CD14-positive monocyte (primary cell): ENCODE results near the gene ADGRG1. TPM values are rescaled to one million over a fixed set of nuclear protein-coding genes. Genes with fewer than 3 reads are reported as not detected.

ENCODE experiments used
- DNase-seq, 3 donors: peaks; one replicate each; pipeline ENCODE4 v3.0.0-alpha.2; 2011 to 2022
- H2AFZ ChIP-seq: 2 replicates; pipeline ENCODE4 v1.6.0; 2012; ENCODE audit warnings: mild to moderate bottlenecking, low read depth, low read length, inconsistent platforms; ENCODE audit not compliant: insufficient read depth, poor library complexity, severe bottlenecking
- H3K27ac ChIP-seq, 2 donors: 1 replicate in 1 of 2; 2 replicates in 1 of 2; pipeline ENCODE4 v1.5.1; 2012 to 2013; ENCODE audit warnings: low read length in 2 of 2, control low read depth in 1 of 2, inconsistent platforms in 1 of 2, low read depth in 1 of 2, mild to moderate bottlenecking in 1 of 2
- H3K27me3 ChIP-seq, 2 donors: one replicate each; pipeline versions ENCODE4 v1.6.0 to v1.6.1; 2011 to 2013; ENCODE audit warnings: low read length in 2 of 2; ENCODE audit not compliant: control insufficient read depth in 2 of 2, insufficient read depth in 2 of 2
- H3K36me3 ChIP-seq, 2 donors: replicated peaks in 1 of 2; 1 replicate in 1 of 2; 2 replicates in 1 of 2; pipeline versions ENCODE4 v1.5.1 to v1.6.1; 2012 to 2013; ENCODE audit warnings: low read length in 2 of 2, control low read depth in 1 of 2, inconsistent platforms in 1 of 2, mild to moderate bottlenecking in 1 of 2; ENCODE audit not compliant: insufficient read depth in 2 of 2, control insufficient read depth in 1 of 2
- H3K4me1 ChIP-seq, 2 donors: 1 replicate in 1 of 2; 2 replicates in 1 of 2; pipeline versions ENCODE4 v1.5.1 to v1.6.1; 2012 to 2013; ENCODE audit warnings: low read length in 2 of 2, control low read depth in 1 of 2, inconsistent platforms in 1 of 2, mild to moderate bottlenecking in 1 of 2, moderate library complexity in 1 of 2; ENCODE audit not compliant: insufficient read depth in 2 of 2, control insufficient read depth in 1 of 2
- H3K4me2 ChIP-seq: replicated peaks from 2 replicates; pipeline ENCODE3; 2012; ENCODE audit warnings: low read length, moderate library complexity, mild to moderate bottlenecking; ENCODE audit not compliant: poor library complexity, severe bottlenecking; ENCODE audit errors: extremely low read depth
- H3K4me3 ChIP-seq, 3 experiments: fragments of 200-600 bp in 1 of 3; sonication (generic) in 1 of 3; replicated peaks in 1 of 3; 1 replicate in 2 of 3; 2 replicates in 1 of 3; pipeline ENCODE4 v1.5.1; 2011 to 2013; ENCODE audit warnings: low read length in 3 of 3, mild to moderate bottlenecking in 3 of 3, control low read depth in 2 of 3, low read depth in 2 of 3, inconsistent platforms in 1 of 3, moderate library complexity in 1 of 3
- H3K79me2 ChIP-seq: 2 replicates; pipeline ENCODE4 v1.6.0; 2012; ENCODE audit warnings: mild to moderate bottlenecking, control low read depth, inconsistent platforms, low read length, moderate library complexity; ENCODE audit not compliant: insufficient read depth
- H3K9ac ChIP-seq: 2 replicates; pipeline ENCODE4 v1.6.0; 2017; ENCODE audit warnings: low read length, mild to moderate bottlenecking; ENCODE audit not compliant: insufficient read depth, poor library complexity, severe bottlenecking
- H3K9me3 ChIP-seq, 2 donors: replicated peaks in 1 of 2; 1 replicate in 1 of 2; 2 replicates in 1 of 2; pipeline versions ENCODE4 v1.5.1 to v1.6.1; 2012 to 2013; ENCODE audit warnings: low read length in 2 of 2, control low read depth in 1 of 2; ENCODE audit not compliant: control insufficient read depth in 1 of 2, insufficient read depth in 1 of 2
- H4K20me1 ChIP-seq: 2 replicates; pipeline ENCODE4 v1.6.0; 2012; ENCODE audit warnings: mild to moderate bottlenecking, low read length, control low read depth, moderate library complexity; ENCODE audit not compliant: insufficient read depth
- H3K27ac Mint-ChIP-seq, 7 donors: one replicate each; pipeline ENCODE4 v1.8.0; 2020; ENCODE audit warnings: mild to moderate bottlenecking in 7 of 7, mixed read lengths in 7 of 7, moderate library complexity in 6 of 7, inconsistent platforms in 2 of 7
- H3K27me3 Mint-ChIP-seq, 3 donors: one replicate each; pipeline ENCODE4 v1.8.0; 2021 to 2022; ENCODE audit warnings: low read depth in 3 of 3, mild to moderate bottlenecking in 3 of 3, mixed read lengths in 3 of 3, moderate library complexity in 3 of 3, inconsistent platforms in 1 of 3
- H3K36me3 Mint-ChIP-seq, 2 donors: one replicate each; pipeline ENCODE4 v1.8.0; 2020; ENCODE audit warnings: mixed read lengths in 2 of 2, inconsistent platforms in 1 of 2, mild to moderate bottlenecking in 1 of 2
- H3K4me1 Mint-ChIP-seq: one replicate; pipeline ENCODE4 v1.8.0; 2020; ENCODE audit warnings: mild to moderate bottlenecking, mixed read lengths
- H3K4me3 Mint-ChIP-seq, 2 donors: one replicate each; pipeline ENCODE4 v1.8.0; 2020; ENCODE audit warnings: mild to moderate bottlenecking in 2 of 2, mixed read lengths in 2 of 2, moderate library complexity in 1 of 2
- H3K9me3 Mint-ChIP-seq, 7 donors: one replicate each; pipeline ENCODE4 v1.8.0; 2020 to 2022; ENCODE audit warnings: mixed read lengths in 7 of 7, mild to moderate bottlenecking in 6 of 7, moderate library complexity in 6 of 7, inconsistent platforms in 2 of 7
- CTCF ChIP-seq: fragments of 200-600 bp; IDR thresholded peaks from one replicate; pipeline ENCODE4 v1.8.0; 2022; ENCODE audit warnings: antibody characterized with exemption, mild to moderate bottlenecking
- WGBS: methylation state at CpG from one replicate; pipeline ENCODE4 v1.1.5; 2013; ENCODE audit warnings: missing lambda C conversion rate; ENCODE audit not compliant: insufficient coverage; 5-methylcytosine and 5-hydroxymethylcytosine counted together
- intact Hi-C, 2 donors: fragments of 100-400 bp; cut with micrococcal nuclease; formaldehyde crosslinking; loops; one replicate each; pipeline versions ENCODE4 v1.15.0 to v1.15.1; 2023
- polyA plus RNA-seq, 3 donors: library from polyadenylated mRNA; depleted of rRNA in 1 of 3; unstranded in 2 of 3; stranded (reverse) in 1 of 3; fragments of 300-500 nt in 2 of 3; fragments of >200 nt in 1 of 3; fragmentation: Illumina TruSeq in 2 of 3; gene quantifications; 1 replicate in 2 of 3; 2 replicates in 1 of 3; pipeline ENCODE4 v1.2.3, GENCODE V29; 2012 to 2021

Gene ADGRG1
- polyA plus RNA-seq, 3 donors: 0.07 to 0.39 (median 0.08) TPM

- H4K20me1 ChIP-seq: no peaks in the 10 kb centered on the region
- no peak overlapping the region for H3K4me2 ChIP-seq
- H3K27me3 Mint-ChIP-seq: peaks cover under 1 to 4% (median 3%) of the 10 kb centered on the region in 3 donors
- H3K9me3 ChIP-seq: no peaks in the 10 kb centered on the region
- no peaks in the 10 kb centered on the region for H3K36me3 ChIP-seq
- H2AFZ ChIP-seq: no peak overlapping the region
- H3K27ac ChIP-seq: no peak overlapping the region
- peaks cover 4 to 6% of the 10 kb centered on the region in 2 donors for H3K36me3 Mint-ChIP-seq
- H3K4me1 ChIP-seq: peaks cover 25 to 27% of the 10 kb centered on the region in 2 donors
- H3K27me3 ChIP-seq: no peaks in the 10 kb centered on the region
- no peak overlapping the region for H3K4me3 ChIP-seq
- peaks cover 0 to 2% (median 0%) of the 10 kb centered on the region in 7 donors for H3K9me3 Mint-ChIP-seq
- no peak overlapping the region for H3K4me3 Mint-ChIP-seq
- no peaks in the 10 kb centered on the region for H3K79me2 ChIP-seq
- no peak for DNase-seq
- WGBS: 85% methylated on average over 12 of the region's 15 CpGs
- H3K27ac Mint-ChIP-seq: peak overlapping the region in 6 of 7 donors; percentile 38 to 90 (median 70)
- intact Hi-C loops: loop anchor here in 1 of 2 donors (5.0 kb wide), 2 partner anchors 33 to 58 kb away; no protein-coding TSS in a partner anchor
- H3K9ac ChIP-seq: no peak overlapping the region
- TF ChIP-seq CTCF: no peak
- peaks cover 38% of the 10 kb centered on the region for H3K4me1 Mint-ChIP-seq
Measured at GRCh38 chr16:57663917-57664661, 35.7 kb downstream of the ADGRG1 start.

GRCh38 chr16:57664662-57665025, 36.2 kb downstream of the ADGRG1 start:
- peak overlapping the region in 4 of 7 donors; percentile 6 to 90 (median 80) for H3K27ac Mint-ChIP-seq
- no peak overlapping the region for H3K4me2 ChIP-seq
- no peak overlapping the region for H3K4me3 ChIP-seq
- H3K4me3 Mint-ChIP-seq: no peak overlapping the region
- H3K27me3 ChIP-seq: no peaks in the 10 kb centered on the region
- DNase-seq: no peak
- no peak for TF ChIP-seq CTCF
- H3K27ac ChIP-seq: no peak overlapping the region
- H3K79me2 ChIP-seq: no peaks in the 10 kb centered on the region
- intact Hi-C loops: loop anchor here in 1 of 2 donors (5.0 kb wide), 2 partner anchors 33 to 58 kb away; no protein-coding TSS in a partner anchor
- H4K20me1 ChIP-seq: no peaks in the 10 kb centered on the region
- H3K27me3 Mint-ChIP-seq: peaks cover 0 to 4% (median 3%) of the 10 kb centered on the region in 3 donors
- WGBS: 100% methylated on average over 1 of the region's 6 CpGs
- H3K4me1 Mint-ChIP-seq: peaks cover 44% of the 10 kb centered on the region
- no peak overlapping the region for H3K9ac ChIP-seq
- no peak overlapping the region for H2AFZ ChIP-seq
- H3K36me3 ChIP-seq: no peaks in the 10 kb centered on the region
- H3K36me3 Mint-ChIP-seq: peaks cover 6% of the 10 kb centered on the region in 2 donors
- no peaks in the 10 kb centered on the region for H3K9me3 ChIP-seq
- H3K9me3 Mint-ChIP-seq: peaks cover 0 to 2% (median 0%) of the 10 kb centered on the region in 7 donors
- peaks cover 30 to 32% of the 10 kb centered on the region in 2 donors for H3K4me1 ChIP-seq
